H4 (cell line): ENCODE measurements around the gene CISD3. TPM values are rescaled to one million over a fixed set of nuclear protein-coding genes. Genes with fewer than 3 reads are reported as not detected.

Experiments
- DNase-seq: peaks from one replicate; pipeline ENCODE4 v3.0.0-alpha.2; 2015; ENCODE audit warnings: low spot score
- total RNA-seq: library from RNA; depleted of rRNA; stranded (reverse); fragments of >200 nt; shearing (Covaris generic); gene quantifications from 2 replicates; pipeline ENCODE4 v1.2.3, GENCODE V29; 2014; rRNA removed

Gene CISD3
- total RNA-seq: 2.3 and 6.7 TPM in 2 replicates

- DNase-seq: peak; percentile 70
These were observed at the start of gene CISD3 for GRCh38 chr17:38729886-38730525. TSS of gene CISD3 (plus strand) at chr17:38730341. CDS start at chr17:38730359, 18 bp downstream.

DNA sequence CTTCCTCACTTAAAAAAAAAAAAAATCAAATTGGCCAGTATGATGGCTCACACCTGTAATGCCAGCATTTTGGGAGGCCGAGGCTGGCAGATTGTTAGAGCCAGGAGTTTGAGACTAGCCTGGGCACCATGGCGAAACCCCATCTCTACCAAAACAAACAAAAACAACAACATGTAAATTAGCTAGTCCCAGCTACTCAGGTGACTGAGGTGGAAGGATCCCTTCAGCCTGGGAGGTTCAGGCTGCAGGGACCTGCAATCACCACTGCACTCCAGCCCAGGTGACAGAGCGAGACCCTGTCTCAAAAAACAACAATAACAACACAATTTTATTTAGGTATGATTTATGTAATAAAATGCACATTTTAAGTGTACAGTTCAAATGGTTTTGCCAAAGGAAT, 49.0 kb upstream of the CISD3 start:
- DNase-seq: no peak

- DNase-seq: no peak
These were observed 44.6 kb upstream of the CISD3 start for GRCh38 chr17:38685491-38685890.

- DNase-seq: no peak
These were observed 42.9 kb upstream of the CISD3 start for GRCh38 chr17:38687286-38687685.

DNA sequence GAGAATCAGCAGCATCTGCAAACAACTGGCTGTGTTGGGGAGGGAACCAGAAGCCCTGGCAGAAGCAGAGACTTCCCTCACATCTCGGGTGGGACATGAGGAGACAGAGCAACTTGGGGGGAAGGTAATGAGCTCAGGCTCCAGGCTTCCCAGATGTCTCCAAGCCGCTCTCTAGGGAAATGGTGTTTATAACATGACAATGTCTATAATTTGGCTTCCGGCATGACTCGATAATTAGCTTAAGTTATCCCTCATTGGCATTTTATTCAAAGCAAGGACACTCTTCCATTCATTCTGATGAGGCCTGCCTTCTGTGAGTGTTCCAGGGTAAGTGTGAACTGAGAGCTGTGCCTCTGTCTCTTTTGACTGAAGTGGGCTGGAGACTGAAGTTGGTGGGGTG, 39.8 kb upstream of the CISD3 start:
- no peak for DNase-seq

DNA sequence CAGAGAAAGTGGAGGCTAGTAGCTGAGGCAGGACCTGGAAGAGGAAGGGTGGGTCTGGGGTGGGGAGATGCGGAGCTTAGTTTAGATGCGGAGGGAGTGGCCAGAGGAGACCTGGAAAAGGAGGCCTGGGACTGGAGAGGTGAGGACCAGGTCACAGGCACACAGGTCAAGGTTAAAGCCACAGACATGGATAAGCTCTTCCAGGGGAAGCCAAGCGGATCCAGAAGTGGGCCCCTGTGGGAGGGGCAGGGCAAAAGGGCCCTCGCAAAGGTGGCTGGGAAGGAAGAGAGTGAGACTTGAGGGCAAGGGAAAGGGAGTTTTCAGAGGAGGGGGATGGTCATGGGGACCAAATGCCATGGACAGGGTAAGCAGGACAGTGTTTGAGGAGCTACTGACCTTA, 39.0 kb upstream of the CISD3 start:
- no peak for DNase-seq

- no peak for DNase-seq
These were observed 36.3 kb upstream of the CISD3 start for GRCh38 chr17:38693700-38694329.

DNA sequence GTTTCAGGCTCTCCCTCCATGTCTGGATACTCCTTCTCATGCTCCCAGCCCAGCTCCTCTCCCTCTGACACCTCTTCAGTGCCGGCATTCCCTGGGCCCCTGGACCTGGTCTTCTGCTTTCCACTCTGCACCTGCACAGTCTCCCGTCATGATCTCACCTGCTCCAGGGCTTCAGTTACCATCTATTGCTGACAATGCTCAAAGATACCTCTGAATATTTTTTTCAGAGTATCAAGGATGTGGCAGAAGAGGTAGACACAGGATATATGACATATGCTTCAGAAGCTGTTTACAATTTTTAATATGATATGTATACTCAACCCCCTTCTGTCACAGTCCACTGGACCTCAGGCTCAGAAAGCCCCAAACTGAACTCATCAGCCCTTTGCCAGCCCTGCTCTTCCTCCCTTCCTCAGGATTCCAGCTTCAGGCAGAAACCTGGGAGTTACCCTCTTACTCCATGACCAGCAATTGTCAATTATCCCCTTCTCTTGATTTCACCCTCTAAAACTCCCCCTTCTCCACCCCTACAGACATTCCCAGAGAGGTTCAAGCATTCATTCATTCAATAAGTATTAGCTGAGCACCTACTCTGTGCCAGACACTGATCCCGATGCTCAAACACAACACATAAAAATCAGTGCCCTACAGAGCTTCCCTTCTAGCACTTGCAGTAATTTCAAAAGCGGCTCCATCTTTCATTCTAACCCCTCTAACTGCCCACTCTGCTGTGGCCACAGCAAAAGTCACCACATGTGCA, 32.9 kb upstream of the CISD3 start:
- DNase-seq: no peak

DNA sequence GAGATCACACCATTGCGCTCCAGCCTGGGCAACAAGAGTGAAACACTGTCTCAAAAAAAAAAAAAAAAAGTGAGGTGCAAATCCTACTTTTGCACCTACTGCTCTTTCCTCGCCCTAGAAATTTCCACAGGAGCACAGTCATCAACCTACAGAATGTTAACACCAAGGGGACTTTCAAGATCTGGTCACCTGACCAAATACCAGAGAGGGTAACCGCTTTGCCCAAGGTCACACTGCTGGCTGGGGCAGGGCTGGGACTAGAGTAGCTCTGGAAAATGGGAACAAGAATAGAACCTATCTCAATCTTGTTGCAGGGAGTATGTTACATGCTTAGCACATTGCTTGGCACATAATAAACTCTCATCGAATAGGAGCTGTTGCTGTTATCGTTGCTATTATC, 31.4 kb upstream of the CISD3 start:
- no peak for DNase-seq

GRCh38 chr17:38701504-38702165, 28.5 kb upstream of the CISD3 start:
- no peak for DNase-seq

GRCh38 chr17:38702166-38702915, 27.8 kb upstream of the CISD3 start:
- DNase-seq: peak; percentile 79

DNA sequence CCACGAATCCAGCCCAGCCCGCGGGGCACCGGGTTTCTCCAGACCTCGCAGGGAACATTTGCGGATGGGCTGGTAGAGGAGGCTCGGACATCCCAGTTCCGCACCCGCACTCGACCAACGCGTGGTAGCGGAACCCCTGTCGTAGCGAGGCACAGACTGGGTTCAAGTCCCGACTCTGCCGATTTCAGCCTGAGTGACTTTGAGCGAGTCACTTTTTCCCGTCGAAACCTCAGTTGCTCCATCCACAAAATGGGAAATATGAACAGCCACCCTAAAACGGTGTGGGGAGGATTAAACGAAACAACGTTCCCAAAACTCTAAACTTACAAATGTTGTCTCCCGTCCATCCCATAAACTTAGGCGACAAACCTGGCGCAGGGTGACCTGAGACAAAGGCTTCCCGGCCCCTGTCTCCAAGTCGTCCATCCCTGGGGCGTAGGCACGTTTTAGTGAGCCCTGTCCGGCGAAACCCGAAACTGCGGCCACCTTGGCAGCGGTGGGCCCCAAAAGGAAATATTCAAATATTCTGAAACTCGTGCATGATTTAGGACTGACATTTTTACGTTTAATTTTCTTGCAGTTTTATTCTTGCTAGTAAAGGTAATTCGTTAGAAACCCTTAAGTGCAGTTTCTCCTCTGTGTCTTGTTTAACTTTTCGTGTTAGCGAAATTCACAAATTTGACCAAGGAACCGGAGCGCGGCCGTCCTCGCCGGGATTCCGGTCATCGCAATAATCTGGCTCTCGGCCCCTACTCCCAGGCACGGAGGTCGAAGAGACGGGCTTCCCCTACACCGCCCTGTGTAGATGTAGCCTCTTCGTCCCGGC, 27.0 kb upstream of the CISD3 start:
- no peak for DNase-seq

DNA sequence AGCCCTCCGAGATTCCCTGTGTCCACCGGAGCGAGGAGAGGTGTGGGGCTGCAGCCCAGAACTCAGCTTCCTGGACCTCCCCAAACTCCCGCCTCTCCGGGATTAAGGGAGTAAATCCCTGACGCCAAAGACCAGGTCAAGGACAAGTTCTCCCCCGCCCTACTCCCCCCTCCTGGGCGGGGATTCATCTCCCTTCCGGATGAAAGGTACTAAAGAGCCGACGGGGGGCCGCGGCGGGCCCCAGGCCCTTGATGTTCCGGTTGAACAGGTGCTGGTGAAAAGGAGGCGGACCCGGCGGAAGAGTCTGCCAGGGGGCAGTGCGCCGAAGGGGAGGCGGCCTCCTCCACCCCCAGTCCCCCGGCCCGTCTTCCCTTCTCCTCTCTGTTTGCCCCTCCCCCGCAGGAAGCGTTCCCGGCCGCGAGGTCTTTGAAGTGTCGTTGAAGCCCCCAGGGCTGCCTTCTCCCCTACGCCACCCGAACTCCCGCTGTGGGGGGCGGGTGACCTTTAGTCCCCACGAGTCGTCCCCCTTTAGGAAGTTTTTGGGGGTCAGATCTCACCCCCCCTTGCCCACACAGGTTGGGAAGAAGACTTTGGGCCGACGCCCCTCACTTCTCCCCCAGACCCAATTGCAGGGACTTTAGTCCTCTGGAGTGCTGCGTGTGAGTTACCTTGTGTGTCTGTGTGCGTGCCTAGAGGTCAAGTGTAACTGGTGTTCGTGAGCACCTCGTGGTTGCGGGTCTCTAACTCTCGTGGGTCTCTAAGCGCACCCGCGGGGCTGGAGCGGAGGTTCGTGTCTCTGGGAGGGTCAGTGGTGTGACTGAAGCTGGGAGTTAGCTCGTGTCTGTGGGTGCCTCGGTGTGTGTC, 26.2 kb upstream of the CISD3 start:
- no peak for DNase-seq

DNA sequence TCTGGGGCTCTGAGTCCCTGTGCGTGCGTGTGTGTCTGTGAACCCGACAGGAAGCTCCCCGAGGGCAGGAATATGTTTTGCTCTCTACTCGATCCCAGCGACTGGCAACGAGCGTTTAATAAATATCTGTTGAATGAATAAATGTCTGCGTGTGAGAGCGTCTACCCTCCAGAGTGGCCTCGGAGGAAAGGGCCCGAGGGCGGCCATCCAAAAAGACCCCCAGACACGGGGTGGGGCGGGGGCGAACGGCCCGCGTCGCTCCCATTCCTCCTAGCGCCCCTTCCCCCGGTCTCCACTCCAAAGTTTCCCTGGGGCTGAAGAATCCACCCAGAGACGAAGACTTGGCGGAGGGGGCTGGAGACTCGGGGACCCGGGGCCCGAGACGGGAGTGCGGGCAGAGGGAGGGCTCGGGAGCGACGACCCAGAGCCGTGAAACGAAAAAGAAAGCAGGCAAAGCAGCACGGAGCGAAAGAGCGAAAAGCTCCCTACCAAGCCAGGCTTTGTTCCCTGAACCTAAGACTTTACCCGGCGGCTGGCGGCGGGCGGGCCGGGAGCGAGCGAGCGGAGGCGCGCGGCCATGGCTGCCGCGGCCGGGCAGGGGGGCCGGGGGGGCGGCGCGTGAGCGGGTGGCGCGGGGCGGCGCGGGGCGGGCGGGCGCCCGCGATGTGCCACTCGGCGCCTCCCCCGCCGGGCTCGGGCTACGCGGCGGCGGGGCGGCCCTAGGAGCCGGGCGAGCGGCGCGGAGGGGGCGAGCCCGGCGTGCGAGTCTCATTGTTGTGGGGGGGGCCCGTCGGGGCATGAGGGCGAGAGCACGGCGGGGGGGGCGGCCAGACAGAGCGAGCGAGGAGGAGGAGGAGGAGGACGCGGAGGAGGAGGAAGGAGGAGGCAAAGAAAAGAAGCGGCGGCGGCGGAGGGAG, 25.3 kb upstream of the CISD3 start, which contains the start of gene MLLT6:
Gene MLLT6, plus strand, starts transcription at position 668 of the 917 bp plus-strand sequence. CDS start 360 bp downstream, outside the sequence.
- DNase-seq: peak; percentile 46

GRCh38 chr17:38705523-38705802, 24.7 kb upstream of the CISD3 start:
- no peak for DNase-seq

GRCh38 chr17:38705803-38706504, 24.2 kb upstream of the CISD3 start:
- DNase-seq: no peak

- DNase-seq: no peak
These were observed 23.5 kb upstream of the CISD3 start for GRCh38 chr17:38706505-38707216.
